Activated naive CD8-positive, alpha-beta T cell treated with anti-CD3 and anti-CD28 coated beads for 36 hours (primary cell): ENCODE measurements around the gene UGT1A4. TPM values are rescaled to one million over a fixed set of nuclear protein-coding genes. Genes with fewer than 3 reads are reported as not detected.

Source experiments
- DNase-seq: peaks from one replicate; pipeline ENCODE4 v3.0.0; 2021
- H3K27ac Mint-ChIP-seq: one replicate; pipeline ENCODE4 v1.8.0; 2022; ENCODE audit warnings: mild to moderate bottlenecking, moderate library complexity, mixed read lengths
- H3K27me3 Mint-ChIP-seq: one replicate; pipeline ENCODE4 v1.8.0; 2022; ENCODE audit warnings: mild to moderate bottlenecking, mixed read lengths
- H3K36me3 Mint-ChIP-seq: one replicate; pipeline ENCODE4 v1.8.0; 2021; ENCODE audit warnings: mild to moderate bottlenecking, mixed read lengths
- H3K4me1 Mint-ChIP-seq: one replicate; pipeline ENCODE4 v1.8.0; 2021; ENCODE audit warnings: mixed read lengths
- H3K4me3 Mint-ChIP-seq: one replicate; pipeline ENCODE4 v1.8.0; 2022; ENCODE audit warnings: mild to moderate bottlenecking, moderate library complexity, mixed read lengths
- H3K9me3 Mint-ChIP-seq: one replicate; pipeline ENCODE4 v1.8.0; 2022; ENCODE audit warnings: mixed read lengths
- total RNA-seq, 2 experiments: library from RNA; stranded (reverse); gene quantifications; one replicate each; pipeline ENCODE4 v1.2.3, GENCODE V29; 2021

UGT1A4 gene
- total RNA-seq, 2 experiments from 2014 or later: not detected

GRCh38 chr2:233754872-233755611, 36.5 kb downstream of the UGT1A4 start:
- H3K4me3 Mint-ChIP-seq: no peak overlapping the region
- no peak overlapping the region for H3K27ac Mint-ChIP-seq

GRCh38 chr2:233756429-233757081, 38.0 kb downstream of the UGT1A4 start:
- no peak overlapping the region for H3K4me3 Mint-ChIP-seq
- H3K4me1 Mint-ChIP-seq: no peaks in the 10 kb centered on the region
- H3K36me3 Mint-ChIP-seq: no peaks in the 10 kb centered on the region
- no peaks in the 10 kb centered on the region for H3K27me3 Mint-ChIP-seq
- peaks cover 1% of the 10 kb centered on the region for H3K9me3 Mint-ChIP-seq
- no peak overlapping the region for H3K27ac Mint-ChIP-seq
- DNase-seq: no peak

More at GRCh38 chr2:233754872-233755611, 36.5 kb downstream of the UGT1A4 start:
- Mint-ChIP-seq H3K27me3 (peaks cover 4% of the 10 kb centered on the region), H3K36me3 (no peaks in the 10 kb centered on the region), H3K9me3 (peaks cover 4% of the 10 kb centered on the region), H3K4me1 (no peaks in the 10 kb centered on the region)
- no peak for DNase-seq

- no peak overlapping the region for H3K27ac Mint-ChIP-seq
- H3K4me3 Mint-ChIP-seq: no peak overlapping the region
- peaks cover 1% of the 10 kb centered on the region for H3K9me3 Mint-ChIP-seq
- H3K4me1 Mint-ChIP-seq: no peaks in the 10 kb centered on the region
- no peak for DNase-seq
- H3K27me3 Mint-ChIP-seq: peaks cover 4% of the 10 kb centered on the region
- H3K36me3 Mint-ChIP-seq: no peaks in the 10 kb centered on the region
These were observed 39.6 kb downstream of the UGT1A4 start for GRCh38 chr2:233758141-233758540.

- Mint-ChIP-seq H3K9me3 (peaks cover 1% of the 10 kb centered on the region), H3K36me3 (no peaks in the 10 kb centered on the region), H3K27me3 (peaks cover 11% of the 10 kb centered on the region), H3K4me1 (no peaks in the 10 kb centered on the region), H3K27ac (no peak overlapping the region), H3K4me3 (no peak overlapping the region)
- no peak for DNase-seq
These were observed 40.3 kb downstream of the UGT1A4 start for GRCh38 chr2:233758849-233759248.

DNA sequence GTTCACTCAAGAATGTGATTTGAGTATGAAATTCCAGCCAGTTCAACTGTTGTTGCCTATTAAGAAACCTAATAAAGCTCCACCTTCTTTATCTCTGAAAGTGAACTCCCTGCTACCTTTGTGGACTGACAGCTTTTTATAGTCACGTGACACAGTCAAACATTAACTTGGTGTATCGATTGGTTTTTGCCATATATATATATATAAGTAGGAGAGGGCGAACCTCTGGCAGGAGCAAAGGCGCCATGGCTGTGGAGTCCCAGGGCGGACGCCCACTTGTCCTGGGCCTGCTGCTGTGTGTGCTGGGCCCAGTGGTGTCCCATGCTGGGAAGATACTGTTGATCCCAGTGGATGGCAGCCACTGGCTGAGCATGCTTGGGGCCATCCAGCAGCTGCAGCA, 41.5 kb downstream of the UGT1A4 start, which contains the start of gene UGT1A1:
Gene UGT1A1 (plus strand): TSS at position 228 of the 400 bp plus-strand sequence. CDS start 18 bp downstream, at position 246.
- peaks cover 19% of the 10 kb centered on the region for H3K27me3 Mint-ChIP-seq
- H3K9me3 Mint-ChIP-seq: peaks cover under 1% of the 10 kb centered on the region
- no peak within 1 kb of the TSS for H3K27ac Mint-ChIP-seq
- H3K36me3 Mint-ChIP-seq: no peaks in the 10 kb centered on the region
- no peaks in the 10 kb centered on the region for H3K4me1 Mint-ChIP-seq
- no peak for DNase-seq
- H3K4me3 Mint-ChIP-seq: no peak within 1 kb of the TSS

GRCh38 chr2:233761040-233761769, 42.7 kb downstream of the UGT1A4 start:
- DNase-seq: no peak
- H3K27me3 Mint-ChIP-seq: peaks cover 20% of the 10 kb centered on the region
- H3K9me3 Mint-ChIP-seq: no peaks in the 10 kb centered on the region
- H3K36me3 Mint-ChIP-seq: no peaks in the 10 kb centered on the region
- no peaks in the 10 kb centered on the region for H3K4me1 Mint-ChIP-seq
- H3K4me3 Mint-ChIP-seq: no peak overlapping the region
- H3K27ac Mint-ChIP-seq: no peak overlapping the region

- no peak for DNase-seq
- no peaks in the 10 kb centered on the region for H3K4me1 Mint-ChIP-seq
- no peak overlapping the region for H3K27ac Mint-ChIP-seq
- peaks cover 34% of the 10 kb centered on the region for H3K27me3 Mint-ChIP-seq
- no peaks in the 10 kb centered on the region for H3K36me3 Mint-ChIP-seq
- H3K4me3 Mint-ChIP-seq: no peak overlapping the region
- H3K9me3 Mint-ChIP-seq: no peaks in the 10 kb centered on the region
These were observed 45.7 kb downstream of the UGT1A4 start for GRCh38 chr2:233764264-233764663.

GRCh38 chr2:233764761-233765160, 46.2 kb downstream of the UGT1A4 start:
- no peak overlapping the region for H3K27ac Mint-ChIP-seq
- no peaks in the 10 kb centered on the region for H3K36me3 Mint-ChIP-seq
- no peak overlapping the region for H3K4me3 Mint-ChIP-seq
- no peaks in the 10 kb centered on the region for H3K4me1 Mint-ChIP-seq
- no peaks in the 10 kb centered on the region for H3K9me3 Mint-ChIP-seq
- H3K27me3 Mint-ChIP-seq: peaks cover 37% of the 10 kb centered on the region
- DNase-seq: no peak

GRCh38 chr2:233766416-233766815, 47.9 kb downstream of the UGT1A4 start:
- Mint-ChIP-seq H3K36me3 (no peaks in the 10 kb centered on the region), H3K4me3 (no peak overlapping the region), H3K27ac (no peak overlapping the region), H3K4me1 (no peaks in the 10 kb centered on the region), H3K27me3 (peaks cover 39% of the 10 kb centered on the region), H3K9me3 (no peaks in the 10 kb centered on the region)
- no peak for DNase-seq

- no peak overlapping the region for H3K4me3 Mint-ChIP-seq
- DNase-seq: no peak
- H3K27me3 Mint-ChIP-seq: peaks cover 40% of the 10 kb centered on the region
- H3K36me3 Mint-ChIP-seq: no peaks in the 10 kb centered on the region
- no peak overlapping the region for H3K27ac Mint-ChIP-seq
- H3K4me1 Mint-ChIP-seq: no peaks in the 10 kb centered on the region
- H3K9me3 Mint-ChIP-seq: no peaks in the 10 kb centered on the region
These were observed 49.5 kb downstream of the UGT1A4 start for GRCh38 chr2:233768076-233768475.

DNA sequence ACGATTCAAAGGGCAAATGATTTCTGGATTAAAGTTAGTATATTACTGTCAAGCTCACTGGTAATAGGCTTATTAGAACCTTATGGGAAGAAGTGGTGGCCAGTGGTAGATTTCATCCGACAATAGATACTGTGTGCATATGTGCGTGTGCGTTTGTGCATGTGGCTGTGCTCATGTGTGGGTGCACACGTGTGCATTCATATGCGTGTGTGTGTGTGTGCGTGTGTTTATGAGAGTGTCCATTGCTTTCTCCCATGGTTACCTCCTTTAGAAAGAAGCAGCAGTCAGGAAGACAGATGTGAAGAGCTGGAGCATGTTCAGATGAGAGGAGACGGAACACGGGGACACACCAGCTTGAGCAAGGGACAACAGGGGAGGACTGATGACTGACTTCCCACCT, 50.7 kb downstream of the UGT1A4 start:
- Mint-ChIP-seq H3K36me3 (no peaks in the 10 kb centered on the region), H3K27me3 (peaks cover 31% of the 10 kb centered on the region), H3K27ac (no peak overlapping the region), H3K4me3 (no peak overlapping the region), H3K4me1 (no peaks in the 10 kb centered on the region), H3K9me3 (no peaks in the 10 kb centered on the region)
- DNase-seq: no peak

- Mint-ChIP-seq H3K36me3 (no peaks in the 10 kb centered on the region), H3K4me3 (no peak overlapping the region), H3K9me3 (peaks cover 7% of the 10 kb centered on the region), H3K27ac (no peak overlapping the region), H3K4me1 (no peaks in the 10 kb centered on the region), H3K27me3 (peaks cover 24% of the 10 kb centered on the region)
- DNase-seq: no peak
These were observed 53.6 kb downstream of the UGT1A4 start for GRCh38 chr2:233772153-233772552.

GRCh38 chr2:233772583-233772982, 54.0 kb downstream of the UGT1A4 start:
- H3K27ac Mint-ChIP-seq: no peak overlapping the region
- no peaks in the 10 kb centered on the region for H3K36me3 Mint-ChIP-seq
- peaks cover 7% of the 10 kb centered on the region for H3K9me3 Mint-ChIP-seq
- H3K4me1 Mint-ChIP-seq: no peaks in the 10 kb centered on the region
- DNase-seq: no peak
- H3K4me3 Mint-ChIP-seq: no peak overlapping the region
- peaks cover 26% of the 10 kb centered on the region for H3K27me3 Mint-ChIP-seq

GRCh38 chr2:233773854-233774253, 55.3 kb downstream of the UGT1A4 start:
- Mint-ChIP-seq H3K36me3 (no peaks in the 10 kb centered on the region), H3K4me3 (no peak overlapping the region), H3K27me3 (peaks cover 19% of the 10 kb centered on the region), H3K27ac (no peak overlapping the region), H3K9me3 (peaks cover 7% of the 10 kb centered on the region), H3K4me1 (no peaks in the 10 kb centered on the region)
- no peak for DNase-seq

GRCh38 chr2:233775414-233775813, 56.9 kb downstream of the UGT1A4 start:
- Mint-ChIP-seq H3K9me3 (peaks cover 7% of the 10 kb centered on the region), H3K27ac (no peak overlapping the region), H3K36me3 (no peaks in the 10 kb centered on the region), H3K27me3 (peaks cover 15% of the 10 kb centered on the region), H3K4me1 (no peaks in the 10 kb centered on the region), H3K4me3 (no peak overlapping the region)
- DNase-seq: no peak
